Activated CD4-positive, alpha-beta memory T cell treated with anti-CD3 and anti-CD28 coated beads for 36 hours (primary cell): ENCODE measurements around the gene PITRM1. TPM values are rescaled to one million over a fixed set of nuclear protein-coding genes. Genes with fewer than 3 reads are reported as not detected.
"Not testable (repeated sequence)": the region's sequence is repeated elsewhere in the genome, so short reads cannot be mapped to it uniquely, and the experiment has no call there.

Source experiments
- CTCF ChIA-PET: fragments of 350-600 bp; sonication (Branson Sonifier 250); formaldehyde crosslinking; loops from one replicate; lab custom pipeline; 2021; ENCODE audit warnings: antibody characterized with exemption, inconsistent platforms; lab: Charles Lee
- POLR2A ChIA-PET: fragments of 350-600 bp; sonication (Branson Sonifier 250); formaldehyde crosslinking; loops from one replicate; lab custom pipeline; 2021; ENCODE audit warnings: antibody characterized with exemption; lab: Charles Lee
- DNase-seq: peaks from one replicate; pipeline ENCODE4 v3.0.0-alpha.2; 2020
- H3K27ac Mint-ChIP-seq: one replicate; pipeline ENCODE4 v1.8.0; 2021; ENCODE audit warnings: mixed read lengths
- H3K27me3 Mint-ChIP-seq: one replicate; pipeline ENCODE4 v1.8.0; 2021; ENCODE audit warnings: mixed read lengths
- H3K36me3 Mint-ChIP-seq: one replicate; pipeline ENCODE4 v1.8.0; 2021; ENCODE audit warnings: mixed read lengths
- H3K4me1 Mint-ChIP-seq: one replicate; pipeline ENCODE4 v1.8.0; 2021; ENCODE audit warnings: low read depth, mixed read lengths
- H3K4me3 Mint-ChIP-seq: one replicate; pipeline ENCODE4 v1.8.0; 2021; ENCODE audit warnings: mild to moderate bottlenecking, mixed read lengths
- H3K9me3 Mint-ChIP-seq: one replicate; pipeline ENCODE4 v1.8.0; 2021; ENCODE audit warnings: mixed read lengths
- intact Hi-C: fragments of 100-400 bp; cut with micrococcal nuclease; formaldehyde crosslinking; loops from one replicate; pipeline ENCODE4 v1.15.1; 2023
- total RNA-seq, 2 experiments: library from RNA; stranded (reverse); gene quantifications; one replicate each; pipeline ENCODE4 v1.2.3, GENCODE V29; 2021

Gene PITRM1
- total RNA-seq, result 100 to 1,000 TPM; 103 to 109 TPM

GRCh38 chr10:3172446-3173170, at the start of gene PITRM1:
PITRM1 (minus strand) TSS chr10:3172782; CDS start chr10:3172772, 10 bp downstream.
- H3K9me3 Mint-ChIP-seq, result peaks cover 3% of the 10 kb centered on the region
- POLR2A ChIA-PET, result interaction anchor here (0.8 to 2.2 kb wide), 9 partner anchors 9 to 613 kb away, joined by 3 to 7 read pairs (median 4); partner anchors contain the start of gene KLF6
- peak within 1 kb of the TSS; percentile 86 for H3K27ac Mint-ChIP-seq
- H3K36me3 Mint-ChIP-seq, result peaks cover 26% of the 10 kb centered on the region
- CTCF ChIA-PET, result interaction anchor here (1.2 to 1.3 kb wide), 2 partner anchors 21 to 25 kb away, joined by 3 to 6 read pairs; no protein-coding TSS in a partner anchor
- H3K4me3 Mint-ChIP-seq, result peak within 1 kb of the TSS; percentile 86
- intact Hi-C loops, result loop anchor here (1.0 to 2.0 kb wide), 3 partner anchors 77 to 222 kb away; no protein-coding TSS in a partner anchor
- peak; percentile 99 for DNase-seq
- H3K4me1 Mint-ChIP-seq, result peaks cover 27% of the 10 kb centered on the region
- no peaks in the 10 kb centered on the region for H3K27me3 Mint-ChIP-seq

- Mint-ChIP-seq H3K9me3 (no peaks in the 10 kb centered on the region), H3K27ac (no peak overlapping the region), H3K4me1 (peaks cover 3% of the 10 kb centered on the region), H3K27me3 (no peaks in the 10 kb centered on the region), H3K4me3 (no peak overlapping the region), H3K36me3 (no peaks in the 10 kb centered on the region)
- POLR2A ChIA-PET, result no interaction called here
- intact Hi-C loops, result loop anchor here (10.0 kb wide), 1 partner anchor 533 kb away; no protein-coding TSS in a partner anchor
- CTCF ChIA-PET, result no interaction called here
- DNase-seq, result no peak
These were observed 49.5 kb upstream of the PITRM1 start for GRCh38 chr10:3222068-3222467.

- CTCF ChIA-PET, H3K4me3 Mint-ChIP-seq, H3K27ac Mint-ChIP-seq, H3K4me1 Mint-ChIP-seq, H3K36me3 Mint-ChIP-seq, DNase-seq, H3K27me3 Mint-ChIP-seq, H3K9me3 Mint-ChIP-seq, POLR2A ChIA-PET: not testable (repeated sequence)
- intact Hi-C loops, result loop anchor here (10.0 kb wide), 1 partner anchor 533 kb away; no protein-coding TSS in a partner anchor
These were observed 49.0 kb upstream of the PITRM1 start for GRCh38 chr10:3221601-3222000.

- Mint-ChIP-seq H3K4me3 (no peak overlapping the region), H3K27ac (no peak overlapping the region), H3K27me3 (no peaks in the 10 kb centered on the region), H3K4me1 (no peaks in the 10 kb centered on the region), H3K9me3 (no peaks in the 10 kb centered on the region), H3K36me3 (no peaks in the 10 kb centered on the region)
- CTCF ChIA-PET, result no interaction called here
- DNase-seq, result no peak
- POLR2A ChIA-PET, result no interaction called here
- intact Hi-C loops, result loop anchor here (10.0 kb wide), 1 partner anchor 534 kb away; no protein-coding TSS in a partner anchor
These were observed 48.3 kb upstream of the PITRM1 start for GRCh38 chr10:3220853-3221252.

- CTCF ChIA-PET, H3K36me3 Mint-ChIP-seq, DNase-seq, H3K9me3 Mint-ChIP-seq, intact Hi-C loops, H3K4me3 Mint-ChIP-seq, POLR2A ChIA-PET, H3K27me3 Mint-ChIP-seq, H3K27ac Mint-ChIP-seq, H3K4me1 Mint-ChIP-seq: not testable (repeated sequence)
These were observed 46.5 kb upstream of the PITRM1 start for GRCh38 chr10:3219021-3219628.

GRCh38 chr10:3217853-3218252, 45.3 kb upstream of the PITRM1 start:
- no peaks in the 10 kb centered on the region for H3K4me1 Mint-ChIP-seq
- ChIA-PET POLR2A (no interaction called here), CTCF (interaction anchor here (0.5 to 1.7 kb wide), 2 partner anchors 21 to 25 kb away, joined by 3 to 4 read pairs; no protein-coding TSS in a partner anchor)
- H3K9me3 Mint-ChIP-seq, result no peaks in the 10 kb centered on the region
- H3K4me3 Mint-ChIP-seq, result no peak overlapping the region
- H3K36me3 Mint-ChIP-seq, result no peaks in the 10 kb centered on the region
- H3K27me3 Mint-ChIP-seq, result no peaks in the 10 kb centered on the region
- intact Hi-C loops, result no loop called here
- no peak for DNase-seq
- H3K27ac Mint-ChIP-seq, result no peak overlapping the region

- Mint-ChIP-seq H3K4me1 (no peaks in the 10 kb centered on the region), H3K27me3 (no peaks in the 10 kb centered on the region), H3K27ac (no peak overlapping the region), H3K4me3 (no peak overlapping the region), H3K9me3 (no peaks in the 10 kb centered on the region), H3K36me3 (no peaks in the 10 kb centered on the region)
- no peak for DNase-seq
- ChIA-PET CTCF (interaction anchor here (1.7 kb wide), 1 partner anchor 24 kb away, joined by 4 read pairs; no protein-coding TSS in a partner anchor), POLR2A (no interaction called here)
- intact Hi-C loops, result no loop called here
These were observed 44.7 kb upstream of the PITRM1 start for GRCh38 chr10:3217301-3217700.

GRCh38 chr10:3215153-3215775, 42.7 kb upstream of the PITRM1 start:
- H3K36me3 Mint-ChIP-seq, result no peaks in the 10 kb centered on the region
- no peak for DNase-seq
- no peak overlapping the region for H3K27ac Mint-ChIP-seq
- H3K9me3 Mint-ChIP-seq, result no peaks in the 10 kb centered on the region
- ChIA-PET POLR2A (no interaction called here), CTCF (no interaction called here)
- no peaks in the 10 kb centered on the region for H3K4me1 Mint-ChIP-seq
- intact Hi-C loops, result no loop called here
- no peak overlapping the region for H3K4me3 Mint-ChIP-seq
- H3K27me3 Mint-ChIP-seq, result peaks cover 9% of the 10 kb centered on the region

- ChIA-PET CTCF (no interaction called here), POLR2A (no interaction called here)
- intact Hi-C loops, result no loop called here
- no peak for DNase-seq
- H3K27me3 Mint-ChIP-seq, result peaks cover 17% of the 10 kb centered on the region
- no peaks in the 10 kb centered on the region for H3K9me3 Mint-ChIP-seq
- H3K4me1 Mint-ChIP-seq, result no peaks in the 10 kb centered on the region
- H3K36me3 Mint-ChIP-seq, result no peaks in the 10 kb centered on the region
- no peak overlapping the region for H3K4me3 Mint-ChIP-seq
- H3K27ac Mint-ChIP-seq, result no peak overlapping the region
These were observed 41.4 kb upstream of the PITRM1 start for GRCh38 chr10:3213758-3214515.

- DNase-seq, result no peak
- POLR2A ChIA-PET, result no interaction called here
- no peaks in the 10 kb centered on the region for H3K9me3 Mint-ChIP-seq
- H3K4me3 Mint-ChIP-seq, result no peak overlapping the region
- no peaks in the 10 kb centered on the region for H3K4me1 Mint-ChIP-seq
- no peak overlapping the region for H3K27ac Mint-ChIP-seq
- H3K36me3 Mint-ChIP-seq, result no peaks in the 10 kb centered on the region
- H3K27me3 Mint-ChIP-seq, result peaks cover 22% of the 10 kb centered on the region
- CTCF ChIA-PET, result no interaction called here
- intact Hi-C loops, result no loop called here
These were observed 40.6 kb upstream of the PITRM1 start for GRCh38 chr10:3213208-3213607.

- ChIA-PET POLR2A (no interaction called here), CTCF (interaction anchor here (1.0 kb wide), 1 partner anchor 1447 kb away, joined by 4 read pairs; no protein-coding TSS in a partner anchor)
- DNase-seq, result no peak
- Mint-ChIP-seq H3K27me3 (peaks cover 44% of the 10 kb centered on the region), H3K4me1 (no peaks in the 10 kb centered on the region), H3K9me3 (no peaks in the 10 kb centered on the region), H3K36me3 (no peaks in the 10 kb centered on the region), H3K27ac (no peak overlapping the region), H3K4me3 (no peak overlapping the region)
- intact Hi-C loops, result no loop called here
These were observed 37.8 kb upstream of the PITRM1 start for GRCh38 chr10:3210251-3210877.
